HepG2 (cell line): Measurements from ENCODE around the gene STX1B. TPM values are rescaled to one million over a fixed set of nuclear protein-coding genes. Genes with fewer than 3 reads are reported as not detected.

ENCODE experiments used
- AGO1 ChIP-seq: fragments of 200-400 bp; formaldehyde crosslinking; IDR thresholded peaks from 2 replicates; pipeline ENCODE4 v1.6.1; 2017; ENCODE audit warnings: mild to moderate bottlenecking, low read depth, low read length, moderate library complexity; ENCODE audit not compliant: poor library complexity, severe bottlenecking
- AGO2 ChIP-seq: fragments of 200-400 bp; formaldehyde crosslinking; optimal IDR thresholded peaks from 2 replicates; pipeline ENCODE3; 2017; ENCODE audit warnings: mild to moderate bottlenecking, low read depth, low read length, moderate library complexity
- IRF2 ChIP-seq: IDR thresholded peaks from 2 replicates; pipeline ENCODE4 v1.6.1; 2018; ENCODE audit warnings: missing genetic modification reagents, missing compliant biosample characterization
- RBFOX2 ChIP-seq: fragments of 200-400 bp; formaldehyde crosslinking; IDR thresholded peaks from 2 replicates; pipeline ENCODE4 v1.6.1; 2017; ENCODE audit warnings: low read depth, mild to moderate bottlenecking, low read length
- ZBTB1 ChIP-seq: sonication (generic); formaldehyde crosslinking; IDR thresholded peaks from 2 replicates; pipeline ENCODE4 v1.4.0; 2020; ENCODE audit warnings: missing genetic modification reagents, borderline replicate concordance
- ZNF260 ChIP-seq: sonication (generic); formaldehyde crosslinking; IDR thresholded peaks from 2 replicates; pipeline ENCODE4 v1.4.0; 2020; ENCODE audit warnings: missing genetic modification reagents, low read depth, mild to moderate bottlenecking, borderline replicate concordance
- ZNF484 ChIP-seq: sonication (generic); formaldehyde crosslinking; IDR thresholded peaks from 2 replicates; pipeline ENCODE4 v1.5.1; 2020; ENCODE audit warnings: mild to moderate bottlenecking, low read depth, missing genetic modification reagents, borderline replicate concordance
- ZNF761 ChIP-seq: sonication (generic); formaldehyde crosslinking; conservative IDR thresholded peaks from 2 replicates; pipeline ENCODE4 v1.4.0; 2020; ENCODE audit warnings: mild to moderate bottlenecking, missing genetic modification reagents
- polyA plus RNA-seq, 8 experiments: library from polyadenylated mRNA; depleted of rRNA in 3 of 8; stranded (reverse) in 7 of 8; unstranded in 1 of 8; fragments of >200 nt; fragmentation: Illumina TruSeq in 4 of 8; extraction: Trizol in 4 of 8; gene quantifications; 2 replicates each; pipeline versions ENCODE4 v1.2.1 to v1.2.3, GENCODE V29; 2011 to 2016; ENCODE audit warnings: low read depth in 4 of 8, missing spikeins in 1 of 8, mixed read lengths in 1 of 8; ENCODE audit not compliant: insufficient read depth in 1 of 8
- total RNA-seq, 5 experiments: library from RNA; depleted of rRNA; stranded (reverse); fragments of >200 nt; fragmentation: Illumina TruSeq; extraction: Trizol; gene quantifications; 2 replicates each; pipeline ENCODE4 v1.2.3, GENCODE V29; 2016; ENCODE audit warnings: low read depth in 1 of 5
- TF ChIP-seq, protein P1 (sequence below): sonication (generic); formaldehyde crosslinking; IDR thresholded peaks from 2 replicates; pipeline ENCODE4 v1.5.1; 2020; ENCODE audit warnings: mild to moderate bottlenecking, missing genetic modification reagents
- TF ChIP-seq, protein P2 (sequence below): sonication (generic); formaldehyde crosslinking; IDR thresholded peaks from 2 replicates; pipeline ENCODE4 v1.4.0; 2020; ENCODE audit warnings: mild to moderate bottlenecking, missing genetic modification reagents

Gene STX1B
- total and polyA plus RNA-seq, 2 of the 13 experiments (the other 11 are each of a cell fraction or from before 2014, with no cell fraction given): 2.1 to 3.0 TPM

DNA sequence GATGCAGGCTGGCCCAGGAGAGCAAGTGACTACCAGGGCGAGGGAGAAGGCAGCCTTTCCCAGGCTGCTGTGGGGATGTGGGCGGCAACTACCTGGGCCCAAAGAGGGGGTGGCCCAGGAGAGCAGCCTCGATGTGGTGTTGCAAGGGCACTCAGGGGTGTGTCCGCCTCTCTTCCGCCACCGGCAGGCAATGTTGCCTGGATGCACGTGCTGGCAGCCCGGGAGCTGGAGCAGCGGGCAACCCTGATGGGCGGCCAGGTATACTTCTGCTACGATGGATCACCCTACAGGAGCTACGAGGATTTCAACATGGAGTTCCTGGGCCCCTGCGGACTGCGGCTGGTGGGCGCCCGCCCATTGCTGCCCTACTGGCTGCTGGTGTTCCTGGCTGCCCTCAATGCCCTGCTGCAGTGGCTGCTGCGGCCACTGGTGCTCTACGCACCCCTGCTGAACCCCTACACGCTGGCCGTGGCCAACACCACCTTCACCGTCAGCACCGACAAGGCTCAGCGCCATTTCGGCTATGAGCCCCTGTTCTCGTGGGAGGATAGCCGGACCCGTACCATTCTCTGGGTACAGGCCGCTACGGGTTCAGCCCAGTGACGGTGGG is 22.8 kb downstream of the STX1B start (continued):
- TF ChIP-seq AGO2 (peak; percentile 85), ZNF761 (CRISPR knock-in tag) (no peak), RBFOX2 (peak; percentile 49), ZBTB1 (no peak), AGO1 (peak; percentile 51), ZNF484 (CRISPR knock-in tag) (no peak), IRF2 (CRISPR knock-in tag) (no peak), ZNF260 (CRISPR knock-in tag) (no peak)
- TF ChIP-seq, protein P1, sequence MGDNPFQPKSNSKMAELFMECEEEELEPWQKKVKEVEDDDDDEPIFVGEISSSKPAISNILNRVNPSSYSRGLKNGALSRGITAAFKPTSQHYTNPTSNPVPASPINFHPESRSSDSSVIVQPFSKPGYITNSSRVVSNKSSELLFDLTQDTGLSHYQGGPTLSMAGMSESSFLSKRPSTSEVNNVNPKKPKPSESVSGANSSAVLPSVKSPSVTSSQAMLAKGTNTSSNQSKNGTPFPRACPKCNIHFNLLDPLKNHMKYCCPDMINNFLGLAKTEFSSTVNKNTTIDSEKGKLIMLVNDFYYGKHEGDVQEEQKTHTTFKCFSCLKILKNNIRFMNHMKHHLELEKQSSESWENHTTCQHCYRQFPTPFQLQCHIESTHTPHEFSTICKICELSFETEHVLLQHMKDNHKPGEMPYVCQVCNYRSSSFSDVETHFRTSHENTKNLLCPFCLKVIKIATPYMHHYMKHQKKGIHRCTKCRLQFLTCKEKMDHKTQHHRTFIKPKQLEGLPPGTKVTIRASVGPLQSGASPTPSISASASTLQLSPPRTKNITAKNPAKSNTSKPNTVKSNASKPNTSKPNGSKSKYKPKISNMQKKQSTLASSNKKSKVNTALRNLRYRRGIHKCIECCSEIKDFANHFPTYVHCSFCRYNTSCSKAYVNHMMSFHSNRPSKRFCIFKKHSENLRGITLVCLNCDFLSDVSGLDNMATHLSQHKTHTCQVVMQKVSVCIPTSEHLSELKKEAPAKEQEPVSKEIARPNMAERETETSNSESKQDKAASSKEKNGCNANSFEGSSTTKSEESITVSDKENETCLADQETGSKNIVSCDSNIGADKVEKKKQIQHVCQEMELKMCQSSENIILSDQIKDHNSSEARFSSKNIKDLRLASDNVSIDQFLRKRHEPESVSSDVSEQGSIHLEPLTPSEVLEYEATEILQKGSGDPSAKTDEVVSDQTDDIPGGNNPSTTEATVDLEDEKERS (CRISPR knock-in tag): no peak
- TF ChIP-seq, protein P2, sequence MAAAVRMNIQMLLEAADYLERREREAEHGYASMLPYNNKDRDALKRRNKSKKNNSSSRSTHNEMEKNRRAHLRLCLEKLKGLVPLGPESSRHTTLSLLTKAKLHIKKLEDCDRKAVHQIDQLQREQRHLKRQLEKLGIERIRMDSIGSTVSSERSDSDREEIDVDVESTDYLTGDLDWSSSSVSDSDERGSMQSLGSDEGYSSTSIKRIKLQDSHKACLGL (CRISPR knock-in tag): no peak
